K562 (cell line): ENCODE measurements around the gene ZBTB22. TPM values are rescaled to one million over a fixed set of nuclear protein-coding genes. Genes with fewer than 3 reads are reported as not detected.

Experiments used
- CCNT2 ChIP-seq: IDR thresholded peaks from 2 replicates; pipeline ENCODE4 v1.6.1; 2011; ENCODE audit warnings: borderline replicate concordance, low read depth, mild to moderate bottlenecking, moderate library complexity, mixed read lengths, low read length; ENCODE audit not compliant: insufficient read length; ENCODE audit errors: extremely low read depth
- CTCFL ChIP-seq: IDR thresholded peaks from 2 replicates; pipeline ENCODE4 v1.6.1; 2011; ENCODE audit warnings: borderline replicate concordance, low read depth, mild to moderate bottlenecking, moderate library complexity, low read length; ENCODE audit not compliant: insufficient read depth, poor library complexity, severe bottlenecking
- FOXJ2 ChIP-seq: fragments of 200-800 bp; sonication (Bioruptor generic); IDR thresholded peaks from 2 replicates; pipeline ENCODE4 v1.6.1; 2016; ENCODE audit warnings: missing genetic modification characterization, missing compliant biosample characterization
- HOMEZ ChIP-seq: fragments of 250-450 bp; sonication (Bioruptor Pico); IDR thresholded peaks from 2 replicates; pipeline ENCODE4 v1.4.0; 2020; ENCODE audit warnings: mild to moderate bottlenecking, moderate library complexity
- IRF1 ChIP-seq: sonication (generic); formaldehyde crosslinking; IDR thresholded peaks from 2 replicates; pipeline ENCODE4 v1.8.0; 2022; ENCODE audit warnings: missing genetic modification reagents, mild to moderate bottlenecking, borderline replicate concordance
- RFX1 ChIP-seq: fragments of 450-650 bp; IDR thresholded peaks from 2 replicates; pipeline ENCODE4 v1.6.1; 2016; ENCODE audit warnings: mild to moderate bottlenecking, moderate library complexity
- USF1 ChIP-seq: sonication (generic); formaldehyde crosslinking; IDR thresholded peaks from 2 replicates; pipeline ENCODE4 v1.9.0; 2022; ENCODE audit warnings: mild to moderate bottlenecking, missing genetic modification reagents
- ZBTB43 ChIP-seq: sonication (generic); formaldehyde crosslinking; IDR thresholded peaks from 2 replicates; pipeline ENCODE4 v1.8.0; 2023; ENCODE audit warnings: mild to moderate bottlenecking, missing genetic modification reagents
- ZBTB7A ChIP-seq: IDR thresholded peaks from 2 replicates; pipeline ENCODE4 v1.6.1; 2011; ENCODE audit warnings: low read depth, mild to moderate bottlenecking, low read length, moderate library complexity, borderline replicate concordance; ENCODE audit not compliant: control insufficient read depth
- ZNF609 ChIP-seq: sonication (generic); formaldehyde crosslinking; IDR thresholded peaks from 2 replicates; pipeline ENCODE4 v1.8.1; 2023; ENCODE audit warnings: missing genetic modification reagents, mild to moderate bottlenecking, borderline replicate concordance
- ZNF707 ChIP-seq: fragments of 250-450 bp; sonication (Bioruptor Pico); conservative IDR thresholded peaks from 2 replicates; pipeline ENCODE4 v1.8.0; 2022; ENCODE audit warnings: inconsistent platforms, mild to moderate bottlenecking, moderate library complexity
- ZNF76 ChIP-seq: fragments of 250-450 bp; sonication (Bioruptor Pico); IDR thresholded peaks from 2 replicates; pipeline ENCODE4 v1.4.0; 2020; ENCODE audit warnings: mild to moderate bottlenecking, moderate library complexity, borderline replicate concordance
- polyA plus RNA-seq, 8 experiments: library from polyadenylated mRNA; depleted of rRNA in 4 of 8; stranded (reverse) in 5 of 8; unstranded in 3 of 8; fragments of >200 nt; fragmentation: Nextera tagmentation in 2 of 8; fragmentation: Illumina TruSeq in 1 of 8; extraction: Ambion mirVana in 2 of 8; extraction: Trizol in 1 of 8; gene quantifications; 2 replicates each; pipeline versions ENCODE4 v1.2.1 to v1.2.3, GENCODE V29; 2011 to 2014; ENCODE audit warnings: inconsistent platforms in 1 of 8, missing spikeins in 1 of 8
- total RNA-seq, 7 experiments: library from RNA; depleted of rRNA in 6 of 7; stranded (reverse); fragments of >200 nt in 6 of 7; fragmentation: Illumina TruSeq in 2 of 7; extraction: Trizol in 2 of 7; gene quantifications; 2 replicates each; pipeline versions ENCODE4 v1.2.1 to v1.2.3, GENCODE V29; 2011 to 2021; ENCODE audit warnings: low replicate concordance in 1 of 7

Gene ZBTB22
- total and polyA plus RNA-seq, 9 of the 15 experiments (the other 6 are each of a cell fraction or from before 2014, with no cell fraction given), result 0.21 to 11.9 (median 7.1) TPM

GRCh38 chr6:33297956-33298772 is 19.4 kb downstream of the ZBTB22 start (continued):
- peak; percentile 12; the same call in 1 of the 2 replicates for TF ChIP-seq HOMEZ
- peak; percentile 98 for TF ChIP-seq FOXJ2 (tag)
- TF ChIP-seq IRF1 (CRISPR knock-in tag), result no peak
- TF ChIP-seq ZBTB43 (CRISPR knock-in tag), result no peak
- peak; percentile 80 for TF ChIP-seq RFX1
- TF ChIP-seq ZNF609 (CRISPR knock-in tag), result peak; percentile 46; the same call in 1 of the 2 replicates
- peak; percentile 55 for TF ChIP-seq CTCFL
- peak; percentile 81 for TF ChIP-seq ZBTB7A
- TF ChIP-seq CCNT2, result peak; percentile 1
- TF ChIP-seq ZNF707 (CRISPR knock-in tag), result no peak
- no peak for TF ChIP-seq ZNF76 (CRISPR knock-in tag)
- no peak for TF ChIP-seq USF1 (CRISPR knock-in tag)
